Vagina (tissue), 2 donors: Measurements from ENCODE around the gene BFSP2.
"Not testable (repeated sequence)": the region's sequence is repeated elsewhere in the genome, so short reads cannot be mapped to it uniquely, and the experiment has no call there.

Experiments used
- CTCF ChIP-seq, 3 experiments: fragments of 450-650 bp in 2 of 3; fragments of 200-600 bp in 1 of 3; sonication (generic) in 1 of 3; IDR thresholded peaks; one replicate each; pipeline ENCODE4 v1.5.1; 2017 to 2019; ENCODE audit warnings: antibody characterized with exemption in 3 of 3, mild to moderate bottlenecking in 2 of 3, moderate library complexity in 2 of 3
- POLR2A ChIP-seq, 2 donors: fragments of 450-650 bp; IDR thresholded peaks; one replicate each; pipeline ENCODE4 v1.6.1; 2017; ENCODE audit warnings: antibody characterized with exemption in 2 of 2, mild to moderate bottlenecking in 2 of 2, moderate library complexity in 2 of 2
- POLR2AphosphoS5 ChIP-seq, 2 donors: sonication (generic); formaldehyde crosslinking; IDR thresholded peaks; one replicate each; pipeline ENCODE4 v1.9.0; 2017; ENCODE audit warnings: antibody characterized with exemption in 2 of 2, mild to moderate bottlenecking in 2 of 2, low read depth in 1 of 2; ENCODE audit not compliant: insufficient read depth in 1 of 2

GRCh38 chr3:133473472-133474191 lies 73.8 kb downstream of the BFSP2 start:
- TF ChIP-seq CTCF (IDR thresholded peaks at IDR 0.05); POLR2AphosphoS5 (IDR thresholded peaks at IDR 0.05; ENCODE audit: insufficient read depth in 1 of 2, low read depth in 1 of 2); POLR2A (IDR thresholded peaks at IDR 0.05): not testable (repeated sequence)
